Amniotic stem cell (primary cell): Measurements from ENCODE around the gene CDK14.

Source experiments
- DNase-seq: peaks from one replicate; lab custom pipeline; 2025; lab: John Stamatoyannopoulos, UW

CDK14 gene

GRCh38 chr7:90680484-90680883 lies 84.4 kb downstream of the CDK14 start:
- no peak for DNase-seq

GRCh38 chr7:90681336-90682022 lies 85.4 kb downstream of the CDK14 start:
- DNase-seq = no peak

- no peak for DNase-seq
Observed at GRCh38 chr7:90686146-90686545, 90.0 kb downstream of the CDK14 start.

GRCh38 chr7:90688810-90689209 lies 92.7 kb downstream of the CDK14 start:
- DNase-seq = no peak

GRCh38 chr7:90689260-90689659 lies 93.1 kb downstream of the CDK14 start:
- DNase-seq = no peak

- DNase-seq = no peak
Observed at GRCh38 chr7:90690159-90690858, 94.2 kb downstream of the CDK14 start.

- no peak for DNase-seq
Observed at GRCh38 chr7:90692396-90692795, 96.3 kb downstream of the CDK14 start.

- no peak for DNase-seq
Observed at GRCh38 chr7:90692947-90693346, 96.8 kb downstream of the CDK14 start.

- DNase-seq = no peak
Observed at GRCh38 chr7:90693939-90694338, 97.8 kb downstream of the CDK14 start.

- no peak for DNase-seq
Observed at GRCh38 chr7:90698616-90699015, 102.5 kb downstream of the CDK14 start.

- no peak for DNase-seq
Observed at GRCh38 chr7:90701021-90701420, 104.9 kb downstream of the CDK14 start.

- DNase-seq = no peak
Observed at GRCh38 chr7:90701771-90702170, 105.7 kb downstream of the CDK14 start.

- no peak for DNase-seq
Observed at GRCh38 chr7:90705391-90706071, 109.4 kb downstream of the CDK14 start.

- no peak for DNase-seq
Observed at GRCh38 chr7:90706072-90706716, 110.1 kb downstream of the CDK14 start.

- no peak for DNase-seq
Observed at GRCh38 chr7:90708841-90709317, 112.8 kb downstream of the CDK14 start.

GRCh38 chr7:90709501-90710465 lies 113.7 kb downstream of the CDK14 start:
- no peak for DNase-seq

- no peak for DNase-seq
Observed at GRCh38 chr7:90710466-90710850, 114.3 kb downstream of the CDK14 start.

- DNase-seq = no peak
Observed at GRCh38 chr7:90713628-90714027, 117.5 kb downstream of the CDK14 start.

- DNase-seq = no peak
Observed at GRCh38 chr7:90715067-90715466, 118.9 kb downstream of the CDK14 start.

- no peak for DNase-seq
Observed at GRCh38 chr7:90717296-90718060, 121.4 kb downstream of the CDK14 start.

- DNase-seq = no peak
Observed at GRCh38 chr7:90719155-90719554, 123.0 kb downstream of the CDK14 start.
